HG03558 (cell line): ENCODE results near the gene NXPE3.
A peak's percentile ranks its signal among the peaks of the same experiment; 100 is the strongest.
"Not testable (repeated sequence)": the region's sequence is repeated elsewhere in the genome, so short reads cannot be mapped to it uniquely, and the experiment has no call there.

ENCODE experiments used
- ATAC-seq: cut with Tn5 transposase; IDR thresholded peaks from one replicate; pipeline ENCODE4 v1.9.1; 2021; ENCODE audit warnings: moderate number of reproducible peaks; ENCODE audit not compliant: unreplicated experiment; ENCODE audit errors: extremely low read depth

Gene NXPE3

DNA sequence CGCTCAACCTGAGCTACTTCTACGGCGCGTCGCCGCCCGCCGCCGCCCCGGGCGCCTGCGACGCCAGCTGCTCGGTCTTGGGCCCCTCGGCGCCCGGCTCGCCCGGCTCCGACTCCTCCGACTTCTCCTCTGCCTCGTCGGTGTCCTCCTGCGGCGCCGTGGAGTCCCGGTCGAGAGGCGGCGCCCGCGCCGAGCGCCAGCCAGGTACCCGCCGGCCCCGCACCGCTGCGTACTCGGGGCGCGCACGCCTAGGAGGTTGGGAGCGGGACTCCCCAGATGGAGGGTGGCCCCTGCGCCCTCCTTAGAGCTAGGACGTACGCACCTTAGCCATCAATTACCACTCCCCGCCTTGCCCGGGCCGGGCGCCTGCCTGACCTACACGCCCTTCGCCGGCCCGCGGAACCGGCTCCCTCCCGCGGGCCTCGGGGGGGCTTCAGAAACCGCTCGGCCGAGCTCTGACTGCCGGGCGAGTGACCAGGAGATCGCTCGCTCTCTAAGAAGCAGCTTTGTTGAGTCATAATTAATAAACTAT, 70.8 kb downstream of the NXPE3 start:
- ATAC-seq: peak; percentile 11

- peak; percentile 27 for ATAC-seq
Observed at GRCh38 chr3:101850246-101851051, 71.4 kb downstream of the NXPE3 start.

DNA sequence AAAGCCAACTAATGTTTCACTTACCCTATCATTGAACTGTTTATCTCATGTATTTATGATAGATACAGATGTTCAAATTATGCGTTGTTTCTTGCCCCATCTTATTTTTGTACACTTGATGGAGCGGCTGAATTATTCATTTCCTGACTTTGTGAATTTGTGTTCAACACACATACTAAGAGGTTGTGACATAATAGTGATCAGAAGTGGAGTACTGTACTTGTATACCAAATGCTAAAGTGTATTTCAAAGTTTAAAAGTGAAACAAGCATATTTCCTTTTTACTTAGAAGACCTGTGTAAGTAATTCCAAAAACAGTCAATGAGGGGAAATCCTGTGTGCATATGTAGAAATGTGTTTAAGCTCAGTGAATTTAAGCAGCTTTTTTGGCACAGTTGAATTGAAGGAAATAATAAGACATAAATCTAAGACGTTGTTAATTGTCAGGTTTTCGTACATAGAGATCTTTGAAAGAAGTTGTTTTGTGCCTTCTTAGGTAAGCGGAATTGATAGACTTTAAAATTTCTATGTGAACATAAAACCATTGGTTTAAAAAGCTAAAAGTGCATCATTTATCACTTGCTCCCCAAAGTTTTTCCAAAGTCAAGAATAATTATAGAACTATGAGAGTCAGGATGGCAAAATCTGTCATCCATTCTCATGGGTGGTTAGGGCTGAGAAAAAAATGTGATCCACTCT, 72.2 kb downstream of the NXPE3 start:
- ATAC-seq: no peak

GRCh38 chr3:101851850-101852714, 73.1 kb downstream of the NXPE3 start:
- ATAC-seq: no peak

GRCh38 chr3:101852983-101853840, 74.2 kb downstream of the NXPE3 start:
- no peak for ATAC-seq

DNA sequence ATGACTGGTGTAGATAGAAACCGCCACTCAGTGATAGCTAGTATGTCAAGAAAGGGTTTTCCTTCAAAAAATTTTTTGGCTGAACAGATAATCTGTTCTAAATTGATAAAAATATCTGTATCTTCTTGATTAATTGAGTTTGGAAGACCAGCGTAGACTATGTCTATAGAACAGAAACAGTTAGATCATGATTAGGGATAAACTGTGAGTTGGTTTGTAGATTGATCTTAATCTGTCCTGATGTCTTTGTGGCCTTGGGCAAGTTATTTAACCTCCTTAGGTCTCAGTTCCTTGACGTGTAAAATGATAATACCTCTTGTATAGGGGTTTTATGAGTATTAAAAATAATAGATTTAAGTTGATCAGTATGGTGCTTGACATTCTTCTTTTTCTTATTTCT, 75.0 kb downstream of the NXPE3 start:
- no peak for ATAC-seq

DNA sequence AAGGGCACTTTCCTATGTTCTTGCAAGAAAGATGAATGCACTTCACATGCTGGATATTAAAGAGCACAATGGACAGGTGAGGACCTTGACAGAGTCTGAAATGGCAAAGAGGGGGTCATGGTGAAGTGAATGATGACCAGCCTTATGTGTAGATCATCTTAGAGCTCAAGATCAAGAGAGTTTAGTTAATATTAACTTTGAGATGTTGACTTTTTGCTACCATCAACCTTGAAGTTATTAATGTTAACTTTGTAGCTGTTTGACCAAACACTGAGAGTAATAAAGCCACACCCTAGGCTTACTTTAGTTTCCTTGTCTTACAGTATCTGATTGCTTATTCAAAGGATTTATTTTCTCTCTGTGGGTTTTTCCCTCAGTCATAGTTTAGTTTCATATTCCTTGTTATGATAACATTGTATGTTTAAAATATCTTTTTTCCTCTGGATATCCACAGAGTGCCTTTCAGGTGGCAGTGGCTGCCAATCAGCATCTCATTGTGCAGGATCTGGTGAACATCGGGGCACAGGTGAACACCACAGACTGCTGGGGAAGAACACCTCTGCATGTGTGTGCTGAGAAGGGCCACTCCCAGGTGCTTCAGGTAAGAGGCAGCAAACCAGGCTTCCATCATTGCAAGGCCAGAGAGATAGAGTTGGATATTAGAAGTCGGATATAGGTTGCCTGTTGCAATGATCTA, 75.7 kb downstream of the NXPE3 start:
- ATAC-seq: no peak

DNA sequence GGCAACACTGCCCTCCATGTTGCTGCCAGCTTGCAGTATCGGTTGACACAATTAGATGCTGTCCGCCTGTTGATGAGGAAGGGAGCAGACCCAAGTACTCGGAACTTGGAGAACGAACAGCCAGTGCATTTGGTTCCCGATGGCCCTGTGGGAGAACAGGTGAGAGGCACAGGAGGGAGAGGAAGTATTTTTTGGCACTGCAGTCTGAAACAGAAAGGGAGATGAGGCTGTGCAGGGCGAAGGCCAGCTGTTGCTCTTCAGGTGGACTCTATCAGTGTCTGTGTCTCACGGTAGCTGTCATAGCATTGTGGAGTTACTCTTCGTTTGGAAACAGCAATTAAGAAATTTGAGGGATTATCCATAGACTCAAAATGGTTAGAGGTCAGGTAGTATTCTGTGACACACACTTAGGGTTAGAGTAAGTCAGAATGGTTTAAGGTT, 78.3 kb downstream of the NXPE3 start:
- ATAC-seq: no peak

GRCh38 chr3:101858464-101859030, 79.5 kb downstream of the NXPE3 start:
- no peak for ATAC-seq

- ATAC-seq: no peak
Observed at GRCh38 chr3:101859882-101860448, 81.0 kb downstream of the NXPE3 start.

GRCh38 chr3:101861212-101861788, 82.3 kb downstream of the NXPE3 start:
- no peak for ATAC-seq

DNA sequence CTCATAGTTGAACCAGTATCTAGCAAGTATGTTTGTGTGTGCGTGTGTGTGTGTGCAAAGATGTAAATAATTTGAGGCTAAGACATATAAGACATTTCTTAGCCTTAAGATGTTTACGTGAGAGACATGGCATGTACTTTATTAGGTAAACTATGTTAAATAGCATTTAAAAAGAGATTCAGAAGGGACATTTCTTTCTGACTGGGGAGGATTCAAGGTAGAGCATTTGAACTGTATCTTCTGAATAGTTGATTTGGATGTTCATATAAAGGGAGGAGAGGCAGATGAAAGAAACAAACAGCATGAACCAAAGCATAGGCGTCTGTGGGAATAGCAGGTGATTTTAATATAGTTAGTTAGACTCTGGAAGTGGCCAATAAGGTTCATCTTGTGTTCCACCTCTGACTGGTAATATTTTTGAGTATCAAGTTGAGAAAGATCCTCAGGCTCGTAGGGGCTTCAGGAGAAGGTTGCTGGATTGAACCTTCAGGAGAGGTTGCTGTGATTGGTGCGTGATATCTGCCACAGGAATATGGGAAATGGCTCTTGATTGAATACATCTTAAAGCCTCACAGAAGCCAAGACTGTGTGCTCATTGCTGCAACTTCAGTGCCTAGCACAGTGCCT, 82.9 kb downstream of the NXPE3 start:
- no peak for ATAC-seq

DNA sequence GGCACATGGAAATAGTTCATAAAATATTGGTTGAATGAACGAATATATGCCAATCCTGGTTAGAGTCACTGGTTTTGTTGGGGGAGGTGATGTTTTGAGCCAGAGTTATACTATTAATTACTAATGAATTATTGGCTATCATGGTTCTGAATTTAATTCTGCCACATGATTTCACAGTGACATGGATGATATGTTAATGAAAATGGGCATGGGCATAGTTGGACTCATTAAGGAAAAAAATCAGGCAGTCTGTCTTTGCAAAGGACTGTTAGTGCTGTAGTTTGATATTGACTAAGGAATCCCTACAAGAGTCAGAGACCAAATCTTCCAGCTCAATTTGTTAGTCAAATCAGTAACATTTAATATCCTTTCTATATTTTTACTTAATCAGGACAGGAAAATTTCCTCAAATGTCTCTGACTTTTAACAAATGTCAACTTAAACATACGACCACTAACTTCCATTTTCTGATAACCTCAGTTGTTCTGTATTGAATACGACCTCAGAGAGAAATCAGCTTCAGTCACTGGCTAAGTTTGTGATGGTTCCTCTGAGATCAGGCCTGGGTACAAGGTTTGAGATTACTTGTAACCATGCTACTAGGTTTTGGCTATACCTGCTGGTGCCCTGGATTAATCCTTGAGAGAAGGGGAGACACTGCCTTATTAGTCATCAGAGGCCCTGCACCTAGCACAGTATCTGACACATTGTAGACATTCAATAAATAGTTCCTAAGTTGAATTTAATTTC, 83.6 kb downstream of the NXPE3 start:
- ATAC-seq: no peak

DNA sequence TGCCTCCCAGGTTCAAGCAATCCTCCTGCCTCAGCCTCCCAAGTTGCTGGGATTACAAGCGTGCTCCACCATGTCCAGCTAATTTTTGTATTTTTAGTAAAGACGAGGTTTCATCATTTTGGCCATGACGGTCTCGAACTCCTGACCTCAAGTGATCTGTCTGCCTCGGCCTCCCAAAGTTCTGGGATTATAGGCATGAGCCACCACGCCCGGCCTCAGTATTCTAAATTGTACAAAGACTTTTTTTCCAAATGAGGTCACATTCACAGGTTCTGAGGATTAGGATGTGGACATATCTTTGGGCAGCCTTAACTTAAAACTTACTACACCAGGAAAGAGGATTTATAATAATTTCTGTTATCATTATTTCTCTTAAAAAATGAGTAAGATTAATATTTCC, 85.9 kb downstream of the NXPE3 start:
- not testable (repeated sequence) for ATAC-seq

DNA sequence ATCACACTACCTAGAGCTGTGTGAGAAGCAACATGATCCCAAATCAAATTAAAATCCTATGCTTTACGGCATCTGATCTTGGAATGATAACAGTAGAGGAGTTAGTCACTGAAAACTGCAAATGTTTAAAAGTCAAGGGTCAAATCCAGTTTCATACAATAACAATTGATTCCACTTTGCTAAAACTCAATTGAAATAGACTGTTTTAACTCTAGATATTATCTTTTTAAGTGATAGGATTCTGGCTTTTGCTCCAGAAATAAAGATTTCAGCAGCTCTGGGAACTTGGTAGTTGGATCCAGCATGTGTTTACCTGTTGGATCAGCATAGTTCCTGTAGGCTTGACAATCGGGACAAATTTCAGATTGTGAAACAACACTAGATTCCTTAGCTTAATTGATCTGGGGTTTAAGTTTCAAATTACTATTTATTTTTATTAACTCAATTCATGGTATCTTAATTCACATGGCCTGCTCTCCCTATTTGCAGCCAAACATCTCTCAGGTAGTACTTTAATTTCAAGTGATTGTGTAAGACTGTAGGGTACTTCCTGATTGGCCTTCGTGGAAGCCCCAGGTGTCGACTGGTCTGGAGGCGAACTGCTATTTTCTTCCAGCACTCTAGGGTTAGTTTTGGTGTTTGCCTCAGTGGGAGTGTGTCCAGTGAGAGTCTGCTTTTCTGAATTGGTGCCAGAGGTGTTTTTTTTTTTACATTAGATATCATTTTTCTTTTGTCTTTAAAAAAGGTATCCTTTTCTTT, 86.9 kb downstream of the NXPE3 start:
- ATAC-seq: no peak

DNA sequence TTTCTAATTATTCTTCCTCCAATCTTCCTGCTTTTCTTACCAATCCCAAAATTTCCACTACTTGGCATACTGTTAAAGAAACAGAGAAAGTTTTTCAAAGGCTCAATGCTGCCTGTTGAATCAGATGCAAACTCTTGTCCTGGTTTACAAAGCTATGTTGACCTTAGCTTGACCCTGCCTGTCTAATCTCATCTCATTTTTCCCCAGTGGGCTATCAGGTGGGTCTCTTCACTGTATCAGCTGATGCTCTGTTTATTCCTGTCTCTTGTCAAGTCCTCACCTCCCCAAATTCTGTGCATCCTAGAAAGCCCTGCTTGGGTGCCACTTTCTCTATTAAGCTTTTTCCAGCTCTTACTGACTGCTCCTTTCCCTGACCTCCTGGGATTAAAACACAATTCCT, 88.5 kb downstream of the NXPE3 start:
- no peak for ATAC-seq
